Measurements from ENCODE around the gene AAR2.

The AAR2 gene

GRCh38 chr20:36279776-36280175 is 43.5 kb downstream of the AAR2 start:
- DNase-seq (ENCODE audit: low read depth in 2 of 2): no peak

GRCh38 chr20:36281785-36282380 is 45.6 kb downstream of the AAR2 start:
- DNase-seq (ENCODE audit: low read depth in 2 of 2): no peak

GRCh38 chr20:36284751-36285150 is 48.5 kb downstream of the AAR2 start:
- DNase-seq (ENCODE audit: low read depth in 2 of 2): no peak

GRCh38 chr20:36285746-36286447 is 49.6 kb downstream of the AAR2 start:
- no peak for DNase-seq (ENCODE audit: low read depth in 2 of 2)

- DNase-seq (ENCODE audit: low read depth in 2 of 2): no peak
Measured at GRCh38 chr20:36297656-36298055, 61.4 kb downstream of the AAR2 start.

GRCh38 chr20:36298061-36298460 is 61.8 kb downstream of the AAR2 start:
- no peak for DNase-seq (ENCODE audit: low read depth in 2 of 2)

GRCh38 chr20:36298795-36299339 is 62.6 kb downstream of the AAR2 start:
- no peak for DNase-seq (ENCODE audit: low read depth in 2 of 2)

GRCh38 chr20:36299459-36299858 is 63.2 kb downstream of the AAR2 start:
- no peak for DNase-seq (ENCODE audit: low read depth in 2 of 2)

GRCh38 chr20:36301359-36302119 is 65.3 kb downstream of the AAR2 start:
- DNase-seq (ENCODE audit: low read depth in 2 of 2): no peak

- no peak for DNase-seq (ENCODE audit: low read depth in 2 of 2)
Measured at GRCh38 chr20:36303020-36303595, 66.8 kb downstream of the AAR2 start.

- no peak for DNase-seq (ENCODE audit: low read depth in 2 of 2)
Measured at GRCh38 chr20:36303831-36304230, 67.6 kb downstream of the AAR2 start.

GRCh38 chr20:36304786-36305495 is 68.7 kb downstream of the AAR2 start:
- no peak for DNase-seq (ENCODE audit: low read depth in 2 of 2)

GRCh38 chr20:36305602-36306551 is 69.6 kb downstream of the AAR2 start, which contains the start of gene DLGAP4:
Gene DLGAP4, plus strand, starts transcription at chr20:36306339. Its CDS starts 125,379 bp downstream, at chr20:36431718.
- no peak for DNase-seq (ENCODE audit: low read depth in 2 of 2)

All from stimulated activated CD8-positive, alpha-beta memory T cell treated with anti-CD3 and anti-CD28 coated beads, Interleukin-2, amount 100 ng/mL, for 1 hour (primary cell).